GM21786 (cell line): Measurements from ENCODE around the gene PTPRT.

ENCODE experiments used
- ATAC-seq: cut with Tn5 transposase; IDR thresholded peaks from one replicate; pipeline ENCODE4 v1.9.1; 2021; ENCODE audit not compliant: unreplicated experiment

PTPRT gene

DNA sequence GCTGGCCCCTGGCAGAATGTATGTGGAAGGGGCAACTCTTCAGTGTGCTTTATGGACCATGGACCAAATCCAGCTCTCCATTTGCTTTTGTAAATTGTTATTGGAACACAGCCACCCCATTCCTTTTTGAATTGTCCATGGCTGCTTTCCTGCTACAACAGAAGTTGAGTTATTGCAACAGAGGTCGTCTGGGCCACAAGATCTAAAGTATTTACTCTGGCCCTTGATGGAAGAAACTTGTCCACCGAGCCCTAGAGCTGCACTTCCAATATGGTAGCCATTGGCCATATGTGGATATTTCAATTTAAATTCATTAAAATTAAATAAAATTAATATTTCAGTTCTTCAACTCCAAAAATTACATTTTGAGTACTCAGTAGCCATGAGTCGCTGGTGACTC lies 543.5 kb downstream of the PTPRT start:
- no peak for ATAC-seq

DNA sequence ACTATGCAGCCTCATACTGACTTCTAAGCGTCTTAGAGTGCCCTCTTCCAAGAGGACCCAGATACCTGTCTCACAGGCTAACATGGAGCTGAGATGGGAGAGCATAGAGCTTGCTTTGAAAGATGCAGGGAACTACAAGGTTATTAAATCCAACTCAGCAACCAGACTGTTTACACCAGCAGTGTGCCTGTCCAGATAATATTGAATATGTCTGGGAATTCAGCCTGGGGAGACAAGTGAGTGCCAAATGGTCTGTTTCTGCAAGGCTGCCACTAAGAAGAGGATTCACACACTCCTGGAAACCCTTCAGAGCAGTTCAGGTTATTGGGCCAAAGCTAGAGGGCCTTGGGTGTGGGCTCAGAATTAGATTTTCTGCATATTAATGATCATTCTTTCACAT lies 547.8 kb downstream of the PTPRT start:
- ATAC-seq, result no peak

DNA sequence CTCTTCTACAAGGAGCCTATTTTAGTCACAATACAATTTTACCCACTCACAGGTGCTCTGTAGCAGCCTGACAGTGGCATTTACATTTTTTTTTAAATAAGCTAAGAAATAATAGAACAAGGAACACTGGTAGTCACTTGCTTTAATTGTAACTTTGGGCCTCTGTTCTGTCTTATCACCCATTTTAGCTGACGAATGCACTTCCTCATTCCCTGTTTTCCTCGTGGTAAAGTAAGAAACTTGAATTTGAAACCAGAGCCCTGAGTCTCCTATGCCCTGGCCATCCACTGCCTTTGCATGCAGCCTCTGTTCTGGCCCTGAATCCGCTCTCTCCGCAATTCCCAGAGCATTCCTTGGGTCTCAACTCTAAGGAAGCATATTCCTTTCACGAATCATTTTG lies 550.6 kb downstream of the PTPRT start:
- ATAC-seq, result no peak

DNA sequence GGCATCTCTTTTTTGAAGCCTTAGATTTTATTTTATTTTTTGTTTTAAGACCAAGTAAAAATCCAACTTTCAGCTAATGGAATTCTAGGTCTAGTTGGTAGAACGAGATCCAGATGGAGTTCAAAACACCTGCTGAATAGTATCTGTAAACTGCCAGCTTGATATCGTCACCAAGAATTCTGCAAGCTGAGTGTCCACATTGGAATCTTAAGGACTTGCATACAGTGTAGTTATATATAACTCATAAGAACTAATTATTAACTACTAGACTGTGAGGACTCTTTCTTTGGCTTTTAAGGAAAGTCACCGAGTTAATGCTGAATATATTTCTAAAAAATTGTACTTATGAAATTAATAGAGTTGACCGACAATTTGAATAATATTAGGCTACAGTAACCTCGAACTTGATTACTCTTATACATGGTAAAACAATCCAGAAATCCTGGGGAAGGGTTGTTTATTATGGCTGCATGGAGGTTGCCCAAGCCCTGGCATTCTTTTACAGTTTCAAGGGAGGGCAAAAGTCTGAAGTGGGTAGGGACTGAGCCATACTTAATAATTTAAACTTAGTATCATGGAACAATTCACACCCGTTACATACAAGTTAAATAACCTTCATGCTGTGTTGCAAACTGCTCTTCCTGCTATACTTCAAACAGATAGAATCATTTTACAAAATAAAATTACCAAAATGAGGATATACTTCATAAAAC lies 553.9 kb downstream of the PTPRT start:
- no peak for ATAC-seq

DNA sequence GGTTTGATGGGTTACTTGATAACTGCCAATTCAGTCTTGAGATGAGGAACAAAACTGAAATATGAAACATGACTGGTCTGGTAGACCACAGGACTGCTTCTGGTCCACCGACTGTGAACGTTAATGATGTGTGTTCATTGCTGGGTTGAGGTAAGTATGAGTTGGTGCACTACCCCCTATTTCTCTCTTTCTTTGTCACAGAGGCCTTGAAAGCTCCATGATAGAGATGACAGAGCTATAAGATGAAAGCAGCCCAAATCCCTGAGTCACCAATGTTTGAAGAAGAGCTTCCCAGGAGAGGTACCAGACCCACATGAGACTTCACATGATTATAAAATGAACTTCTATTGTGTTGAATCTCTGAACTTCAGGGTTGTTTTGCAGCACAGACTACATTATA lies 555.5 kb downstream of the PTPRT start:
- ATAC-seq, result no peak

DNA sequence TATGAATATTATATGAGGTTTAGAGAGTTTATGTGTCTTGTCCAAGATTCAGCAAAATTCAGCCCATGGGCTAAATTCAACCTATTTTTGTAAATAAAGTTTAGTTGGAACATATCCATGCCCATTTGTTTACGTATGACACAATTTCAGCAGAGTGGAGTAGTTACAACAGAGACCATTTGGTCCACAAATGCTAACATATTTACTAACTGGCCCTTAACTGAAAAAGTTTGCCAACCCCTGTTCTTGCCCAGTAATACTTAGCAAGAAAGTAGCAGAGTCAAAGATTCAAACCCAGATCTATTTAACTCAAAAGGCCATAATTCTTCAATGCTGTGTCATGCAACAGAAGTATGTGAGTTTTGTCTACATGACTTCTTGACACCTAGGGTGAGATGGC lies 561.0 kb downstream of the PTPRT start:
- no peak for ATAC-seq

DNA sequence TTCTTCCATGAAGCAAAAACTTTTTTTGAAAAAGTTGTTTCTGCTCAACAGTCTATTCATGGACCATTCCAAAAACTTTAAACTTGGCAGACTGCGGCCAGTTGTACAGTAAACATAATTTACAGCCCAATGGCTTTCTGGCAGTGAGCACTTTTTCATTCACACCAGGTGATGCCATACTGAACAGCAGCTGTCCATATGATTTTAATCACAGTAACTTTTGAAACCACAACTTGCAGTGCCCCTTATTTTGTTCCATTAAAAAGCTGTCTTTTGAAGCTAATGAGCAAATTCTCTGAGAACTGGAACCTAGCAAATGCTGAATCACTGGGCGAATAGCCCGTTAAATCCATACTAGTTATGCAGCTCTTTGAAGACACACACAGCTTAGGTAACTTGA lies 576.6 kb downstream of the PTPRT start:
- no peak for ATAC-seq

DNA sequence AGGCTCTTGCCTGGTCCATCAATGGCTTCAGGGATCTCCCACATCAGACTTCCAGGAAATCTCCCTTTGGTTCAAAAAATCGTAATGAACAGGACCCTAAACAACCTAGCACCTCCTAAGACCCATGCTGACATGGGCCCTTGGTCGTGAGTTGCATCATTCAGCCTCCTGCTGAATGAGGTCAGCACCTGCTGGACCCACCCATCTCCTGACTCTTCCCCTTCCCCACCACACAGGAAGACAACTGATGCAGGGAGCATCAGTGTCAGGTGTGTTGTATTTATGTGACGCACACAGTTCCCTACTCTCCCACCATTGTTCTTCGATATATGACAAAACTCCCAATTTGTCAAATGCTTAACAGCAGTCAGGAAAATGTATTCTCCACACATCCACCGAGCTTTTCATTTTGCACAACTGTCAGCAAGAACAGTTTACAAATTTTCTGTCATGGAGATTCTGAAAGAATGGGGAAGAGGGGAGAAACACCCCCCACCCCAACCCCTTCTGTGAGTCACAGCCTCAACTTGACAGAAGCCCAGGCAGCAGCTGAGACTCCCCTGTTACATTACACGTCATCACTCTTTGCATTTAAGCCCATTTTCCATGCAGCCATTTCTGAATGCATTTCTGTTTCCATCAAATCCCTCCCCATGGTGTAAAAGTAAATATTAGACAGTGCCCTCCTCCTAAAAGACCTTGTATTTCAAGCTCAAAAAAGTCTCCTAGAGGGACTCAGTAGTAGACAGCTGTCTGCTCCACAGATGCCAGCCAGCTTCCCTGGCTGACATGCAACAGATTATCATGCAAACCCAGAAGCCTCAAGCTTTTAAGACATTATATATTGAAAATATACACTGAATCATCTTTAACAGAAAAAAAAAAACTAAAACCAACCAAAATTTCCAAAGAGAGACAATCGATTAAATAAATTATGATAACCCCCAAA lies 577.5 kb downstream of the PTPRT start:
- no peak for ATAC-seq

DNA sequence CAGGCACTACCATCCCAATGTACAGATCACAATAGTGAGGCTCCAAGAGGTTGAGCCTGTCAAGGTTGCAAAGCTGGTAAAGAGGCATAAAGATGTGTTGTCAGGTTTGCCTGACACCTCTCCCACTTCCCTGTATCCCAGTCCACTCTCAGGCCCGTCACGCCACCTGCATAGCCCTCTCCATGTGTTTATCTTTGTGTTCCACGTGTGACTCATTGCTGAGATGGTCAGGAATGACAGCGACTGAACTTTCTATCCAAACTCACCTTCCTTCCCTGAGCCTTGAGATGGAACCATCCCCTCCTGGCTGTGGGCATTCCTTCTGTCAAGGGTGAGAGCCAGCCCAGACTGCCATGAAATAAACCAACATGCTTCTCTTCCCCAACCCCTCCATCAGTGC lies 578.3 kb downstream of the PTPRT start:
- no peak for ATAC-seq

DNA sequence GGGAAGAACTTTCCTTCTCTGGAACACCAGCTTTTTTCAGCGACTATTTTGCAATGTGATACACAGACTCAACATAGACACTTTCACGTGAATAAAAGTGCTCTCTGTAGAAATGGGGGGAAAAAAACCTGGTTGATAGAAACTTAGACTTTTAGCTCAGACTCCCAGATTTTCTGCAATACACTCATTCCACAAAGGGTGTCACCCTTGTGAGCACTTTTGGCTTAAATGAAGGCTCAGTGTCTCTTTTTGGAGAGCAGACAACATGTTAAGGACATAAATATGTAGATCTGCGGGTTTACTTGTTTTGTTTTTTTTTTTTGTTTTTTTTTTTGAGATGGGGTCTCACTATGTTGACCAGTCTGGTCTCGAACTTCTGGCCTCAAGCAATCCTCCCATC lies 579.6 kb downstream of the PTPRT start:
- no peak for ATAC-seq

DNA sequence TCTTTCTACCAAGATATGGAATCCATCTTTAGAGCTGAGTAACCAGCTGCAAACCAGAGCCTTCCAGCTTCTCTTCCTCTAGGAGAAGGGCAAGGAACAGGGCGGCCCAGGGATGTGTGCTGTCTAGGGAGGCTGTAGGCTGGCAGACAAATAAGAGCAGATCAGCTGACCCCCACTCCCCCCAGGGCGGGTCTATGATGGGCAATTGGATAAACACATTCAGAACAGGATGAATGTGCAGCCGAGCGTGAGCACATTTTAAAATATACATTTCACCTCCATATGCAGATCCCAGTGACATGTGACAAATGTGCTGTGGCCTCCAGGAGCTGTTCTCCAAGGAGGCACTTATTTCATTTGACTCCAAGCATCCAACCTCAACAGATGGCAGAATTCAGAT lies 580.1 kb downstream of the PTPRT start:
- ATAC-seq, result no peak

DNA sequence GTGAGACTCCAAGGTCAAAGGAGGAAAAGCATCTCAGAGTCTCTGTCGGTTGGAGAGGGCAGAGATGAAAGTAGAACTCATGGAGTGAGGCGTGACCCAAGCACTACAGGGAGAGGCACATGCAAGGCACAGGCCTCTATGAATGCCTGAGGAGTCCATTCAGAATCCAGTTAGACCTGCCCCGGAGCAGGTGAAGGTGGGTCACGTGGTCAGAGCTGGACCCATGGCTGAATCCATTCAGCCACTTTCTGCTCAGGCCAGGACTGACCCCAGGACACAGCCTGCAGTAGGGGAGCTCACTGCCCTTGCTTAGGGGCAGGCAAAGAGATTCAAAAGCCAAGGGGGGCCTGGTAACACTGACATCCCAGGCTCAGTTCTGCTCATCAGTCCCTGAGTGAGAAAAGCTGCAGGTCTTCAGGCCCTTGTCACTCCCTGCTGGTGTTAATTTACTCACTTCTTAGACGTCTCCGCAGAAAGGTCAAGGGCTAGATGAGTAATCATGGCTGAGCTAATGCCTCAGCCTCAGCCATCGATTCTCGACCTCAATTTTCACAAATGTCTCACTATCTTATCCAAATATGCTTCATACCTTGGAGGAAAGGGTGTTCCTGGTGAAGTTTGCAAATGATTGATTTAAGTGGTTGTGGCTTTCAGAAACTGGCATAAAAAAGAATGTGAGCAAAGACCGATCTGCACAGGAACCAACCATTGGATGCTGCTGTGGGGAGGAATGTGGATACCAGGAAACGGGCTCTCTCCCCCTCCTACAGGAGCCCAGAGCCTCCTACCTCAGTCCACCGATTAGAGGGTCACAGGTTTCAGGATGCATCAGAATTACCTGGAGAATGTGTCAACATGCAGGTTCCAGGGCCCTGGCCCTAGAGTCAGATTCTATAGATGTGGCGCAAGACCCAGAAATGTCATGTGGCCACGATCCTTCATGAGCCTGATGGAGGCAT lies 584.4 kb downstream of the PTPRT start:
- no peak for ATAC-seq

DNA sequence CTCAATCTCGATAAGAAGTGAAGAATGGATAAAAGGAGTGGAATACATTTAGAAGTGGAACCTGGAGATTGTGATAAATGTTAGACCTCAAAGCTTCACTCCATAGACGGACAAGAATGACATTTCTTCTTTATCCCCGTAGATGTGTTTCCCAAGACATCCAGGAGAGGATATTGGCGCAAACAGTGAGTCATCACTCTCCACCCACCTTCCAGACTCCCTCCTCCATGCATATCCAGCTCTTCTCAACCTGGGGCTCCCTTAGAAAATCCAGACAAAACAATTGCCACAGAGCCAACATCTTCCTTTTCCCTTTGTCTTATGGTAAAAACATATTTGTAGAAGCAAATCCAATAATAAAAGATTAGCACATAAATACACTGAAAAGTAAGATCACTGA lies 586.1 kb downstream of the PTPRT start:
- no peak for ATAC-seq

DNA sequence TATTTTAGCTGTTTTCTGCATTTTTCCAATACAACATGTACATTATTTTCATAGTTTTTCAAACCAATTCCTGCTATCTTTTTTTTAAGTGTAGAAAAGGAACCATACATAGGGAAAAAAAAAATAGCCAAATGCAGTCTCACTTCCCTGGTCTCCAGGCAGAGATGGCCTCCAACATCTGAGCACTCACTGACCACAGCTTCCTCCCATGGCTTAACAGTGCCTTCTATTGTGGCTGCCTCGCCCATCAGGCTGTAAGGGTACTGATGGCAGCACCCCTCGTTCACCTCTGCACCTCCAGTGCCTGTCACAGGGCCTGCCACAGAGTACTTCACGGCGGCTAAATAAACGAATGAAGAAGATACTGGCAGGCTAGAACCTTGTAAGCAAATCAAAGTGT lies 591.1 kb downstream of the PTPRT start:
- ATAC-seq, result no peak

DNA sequence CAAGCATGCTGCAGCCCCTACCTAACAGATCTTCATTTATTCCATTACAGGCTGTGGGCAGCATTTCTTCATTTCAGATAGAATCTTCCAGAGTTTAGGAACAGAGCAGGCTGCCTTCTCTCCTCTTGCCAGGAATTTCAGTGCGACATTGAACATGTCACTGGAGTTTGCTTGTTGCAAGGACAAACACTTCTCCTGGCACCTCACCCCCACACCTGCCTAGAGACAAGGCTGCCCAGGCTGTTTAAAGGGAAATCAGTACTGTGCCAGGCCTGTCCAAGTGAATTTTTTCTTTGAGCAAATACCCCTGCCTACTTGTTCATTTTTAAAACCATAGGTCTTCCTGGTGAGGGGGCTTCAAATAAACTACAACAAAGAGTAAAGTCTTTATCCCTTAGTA lies 594.1 kb downstream of the PTPRT start:
- no peak for ATAC-seq

DNA sequence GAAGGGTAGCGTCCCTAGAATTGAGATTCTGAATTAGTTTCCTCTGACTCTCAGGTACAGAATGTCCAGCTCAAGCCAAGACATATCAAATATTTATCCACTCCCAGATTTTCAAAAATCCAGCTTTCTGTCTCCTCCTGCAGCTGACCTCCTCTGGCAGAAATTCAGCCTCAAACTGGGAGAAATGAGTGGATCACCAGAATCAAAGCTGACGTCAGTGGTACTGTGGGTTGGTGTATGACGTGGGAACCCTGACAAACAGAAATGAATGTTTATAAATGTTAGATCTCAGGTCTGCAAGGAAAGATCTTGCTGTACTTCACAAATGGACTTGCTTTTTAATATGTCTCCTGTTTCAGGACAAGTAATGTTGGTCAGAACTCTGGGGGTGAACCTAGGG lies 595.0 kb downstream of the PTPRT start:
- ATAC-seq, result no peak

DNA sequence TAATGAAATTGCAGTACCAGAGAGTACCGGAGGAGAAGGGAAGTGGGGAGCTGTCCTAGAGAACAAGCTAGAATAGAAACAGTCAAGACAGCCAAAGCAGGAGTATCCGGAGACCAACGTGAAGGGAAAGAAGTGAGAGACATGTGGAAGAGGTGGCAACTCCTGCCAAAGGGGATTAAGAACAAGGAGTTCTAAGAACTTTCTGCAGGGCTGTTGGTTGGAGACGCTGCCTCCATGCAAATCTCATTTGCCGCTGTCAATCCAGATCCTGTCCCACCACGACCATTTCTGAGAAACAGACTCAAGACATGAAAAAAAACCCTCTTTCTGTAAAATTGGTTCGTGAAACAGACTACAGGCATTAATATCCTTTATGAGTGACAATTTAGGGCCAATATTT lies 595.7 kb downstream of the PTPRT start:
- no peak for ATAC-seq

DNA sequence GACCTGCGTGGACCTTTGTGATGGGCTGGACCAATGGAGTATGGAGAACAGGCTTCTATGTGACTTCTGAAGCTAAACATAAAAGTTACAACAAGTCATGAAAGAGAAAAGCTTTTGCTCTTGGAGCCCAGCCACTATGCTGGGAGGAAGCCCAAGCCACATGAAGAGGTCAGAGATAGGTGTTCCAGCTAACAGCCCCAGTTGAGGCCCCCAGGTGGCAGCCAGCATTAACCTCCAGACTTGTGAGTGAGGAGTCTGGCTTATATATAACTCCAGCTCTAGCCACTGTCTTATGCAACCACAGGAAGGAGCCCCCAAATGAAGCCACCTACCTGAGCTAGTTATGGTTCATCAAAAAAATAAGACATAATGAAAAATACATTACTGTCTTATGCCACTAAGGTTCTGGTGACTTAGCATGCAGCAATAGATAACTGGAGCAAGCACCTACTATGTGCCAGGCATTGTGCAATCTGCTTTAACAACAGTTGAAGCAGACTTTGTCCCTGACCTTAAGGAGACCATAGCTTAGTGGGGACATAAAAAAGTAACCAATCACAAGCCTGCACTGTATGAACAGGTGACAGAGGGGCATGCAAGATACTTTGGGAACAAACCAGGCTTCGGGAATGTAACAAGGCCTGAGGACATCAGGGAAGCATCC lies 599.6 kb downstream of the PTPRT start:
- no peak for ATAC-seq

DNA sequence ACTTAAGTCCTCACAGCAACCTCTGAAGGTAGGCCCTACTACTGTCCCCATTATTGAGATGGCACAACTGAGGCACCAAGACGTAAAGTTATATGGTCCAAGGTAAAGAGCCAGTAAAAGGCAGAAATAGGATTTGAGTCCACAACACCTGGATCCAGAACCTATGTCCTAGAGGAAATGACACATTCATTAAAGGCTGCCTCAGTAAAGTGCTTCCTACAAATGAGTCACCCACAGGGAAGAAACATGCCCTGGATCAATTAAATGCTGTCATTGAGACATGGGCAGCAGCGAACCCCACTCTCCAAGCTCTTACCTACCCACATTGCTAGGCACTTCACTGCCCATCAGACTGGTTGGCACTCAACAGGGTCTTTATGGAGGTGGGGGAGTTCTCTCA lies 600.9 kb downstream of the PTPRT start:
- ATAC-seq, result no peak

DNA sequence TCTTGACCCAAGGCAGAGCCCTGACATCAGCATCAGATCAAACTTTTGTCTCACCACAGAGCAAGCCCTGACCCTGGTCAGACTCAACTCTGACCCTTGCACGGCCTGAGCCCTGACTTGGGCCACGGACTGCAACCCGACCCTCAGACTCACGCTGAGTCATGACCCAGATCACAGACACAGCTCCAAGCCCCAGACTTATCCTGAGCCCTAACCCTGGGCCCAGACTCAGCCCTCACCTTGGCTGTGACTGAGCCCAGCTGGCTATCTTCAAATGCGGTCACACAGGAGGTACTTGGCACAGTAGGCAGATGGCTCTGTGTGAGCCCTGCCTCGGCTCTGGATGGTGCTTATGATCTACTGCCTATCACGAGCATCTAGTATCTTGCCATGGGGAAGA lies 602.3 kb downstream of the PTPRT start:
- no peak for ATAC-seq

DNA sequence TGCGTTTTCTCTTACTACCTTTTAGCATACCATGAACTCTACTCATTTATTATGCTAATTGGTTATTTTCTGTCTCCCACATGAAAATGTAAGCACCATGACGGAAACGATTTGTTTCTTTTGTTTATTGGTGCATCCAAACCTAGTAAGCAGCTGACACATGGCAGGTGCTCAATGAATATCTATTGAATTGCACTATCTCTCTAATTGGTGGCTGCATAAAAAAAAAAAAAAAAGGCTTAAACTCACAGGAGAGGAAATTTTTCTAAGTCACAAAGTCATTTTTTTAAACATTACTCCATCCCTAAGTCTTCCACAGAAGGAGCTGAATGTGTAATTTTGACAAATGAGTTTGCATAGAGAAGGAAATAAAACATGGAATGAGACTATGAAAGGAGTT lies 608.4 kb downstream of the PTPRT start:
- ATAC-seq, result no peak
